ENCODE data around the gene SLC2A13.
"Not testable (repeated sequence)": the region's sequence is repeated elsewhere in the genome, so short reads cannot be mapped to it uniquely, and the experiment has no call there.

The SLC2A13 gene

GRCh38 chr12:39852346-39852745, 253.5 kb downstream of the SLC2A13 start:
- no peak for DNase-seq

GRCh38 chr12:39848218-39848617, 257.7 kb downstream of the SLC2A13 start:
- not testable (repeated sequence) for DNase-seq

GRCh38 chr12:39846971-39847650, 258.8 kb downstream of the SLC2A13 start:
- DNase-seq = no peak

GRCh38 chr12:39846304-39846703, 259.6 kb downstream of the SLC2A13 start:
- DNase-seq = no peak

GRCh38 chr12:39840422-39840821, 265.5 kb downstream of the SLC2A13 start:
- no peak for DNase-seq

- DNase-seq = no peak
Measured at GRCh38 chr12:39839072-39839471, 266.8 kb downstream of the SLC2A13 start.

- no peak for DNase-seq
Measured at GRCh38 chr12:39835517-39836489, 270.1 kb downstream of the SLC2A13 start.

- DNase-seq = no peak
Measured at GRCh38 chr12:39831587-39832315, 274.1 kb downstream of the SLC2A13 start.

- DNase-seq = no peak
Measured at GRCh38 chr12:39830852-39831520, 274.9 kb downstream of the SLC2A13 start.

GRCh38 chr12:39830171-39830570, 275.7 kb downstream of the SLC2A13 start:
- no peak for DNase-seq

- no peak for DNase-seq
Measured at GRCh38 chr12:39824505-39825212, 281.2 kb downstream of the SLC2A13 start.

GRCh38 chr12:39816671-39817185, 289.2 kb downstream of the SLC2A13 start:
- DNase-seq = no peak

GRCh38 chr12:39815746-39816145, 290.1 kb downstream of the SLC2A13 start:
- DNase-seq = no peak

- DNase-seq = no peak
Measured at GRCh38 chr12:39814626-39815025, 291.3 kb downstream of the SLC2A13 start.

GRCh38 chr12:39813776-39814175, 292.1 kb downstream of the SLC2A13 start:
- DNase-seq = no peak

GRCh38 chr12:39812456-39812855, 293.4 kb downstream of the SLC2A13 start:
- not testable (repeated sequence) for DNase-seq

- DNase-seq = no peak
Measured at GRCh38 chr12:39807043-39807442, 298.8 kb downstream of the SLC2A13 start.

GRCh38 chr12:39805651-39806050, 300.2 kb downstream of the SLC2A13 start:
- no peak for DNase-seq

GRCh38 chr12:39804898-39805297, 301.0 kb downstream of the SLC2A13 start:
- no peak for DNase-seq

GRCh38 chr12:39804479-39804878, 301.4 kb downstream of the SLC2A13 start:
- DNase-seq = no peak

GRCh38 chr12:39803151-39803550, 302.7 kb downstream of the SLC2A13 start:
- no peak for DNase-seq

GRCh38 chr12:39798977-39799376, 306.9 kb downstream of the SLC2A13 start:
- DNase-seq = no peak

Data from DMS 273 treated with DMSO at 0.1 percent for 48 hours (cell line).